Measurements from ENCODE around the gene FLRT1.

FLRT1 gene

GRCh38 chr11:64069401-64070313 is 33.9 kb downstream of the FLRT1 start:
- no peak for DNase-seq

GRCh38 chr11:64070314-64070681 is 34.6 kb downstream of the FLRT1 start:
- no peak for DNase-seq

GRCh38 chr11:64071849-64072248 is 36.1 kb downstream of the FLRT1 start:
- DNase-seq = no peak

- no peak for DNase-seq
Measured at GRCh38 chr11:64072403-64072802, 36.7 kb downstream of the FLRT1 start.

- DNase-seq = no peak
Measured at GRCh38 chr11:64072871-64073270, 37.1 kb downstream of the FLRT1 start.

GRCh38 chr11:64073542-64073941 is 37.8 kb downstream of the FLRT1 start:
- DNase-seq = no peak

GRCh38 chr11:64074239-64074638 is 38.5 kb downstream of the FLRT1 start:
- no peak for DNase-seq

GRCh38 chr11:64076758-64077157 is 41.0 kb downstream of the FLRT1 start:
- DNase-seq = no peak

GRCh38 chr11:64077607-64078006 is 41.9 kb downstream of the FLRT1 start:
- DNase-seq = no peak

GRCh38 chr11:64078284-64078683 is 42.6 kb downstream of the FLRT1 start:
- DNase-seq = peak; percentile 81

- no peak for DNase-seq
Measured at GRCh38 chr11:64078905-64079304, 43.2 kb downstream of the FLRT1 start.

GRCh38 chr11:64080390-64080789 is 44.7 kb downstream of the FLRT1 start:
- no peak for DNase-seq

- DNase-seq = peak; percentile 50
Measured at GRCh38 chr11:64081745-64082442, 46.2 kb downstream of the FLRT1 start.

- DNase-seq = no peak
Measured at GRCh38 chr11:64083398-64084080, 47.8 kb downstream of the FLRT1 start.

- no peak for DNase-seq
Measured at GRCh38 chr11:64084146-64084950, 48.6 kb downstream of the FLRT1 start.

- no peak for DNase-seq
Measured at GRCh38 chr11:64084951-64085710, 49.4 kb downstream of the FLRT1 start.

All from NCI-H1105 (cell line).